DMS53 treated with DMSO at 0.1 percent for 48 hours (cell line): ENCODE results near the gene KCNIP3.

Source experiments
- DNase-seq: peaks from one replicate; lab custom pipeline; 2025; ENCODE audit not compliant: unreplicated experiment; lab: John Stamatoyannopoulos, UW

Gene KCNIP3

DNA sequence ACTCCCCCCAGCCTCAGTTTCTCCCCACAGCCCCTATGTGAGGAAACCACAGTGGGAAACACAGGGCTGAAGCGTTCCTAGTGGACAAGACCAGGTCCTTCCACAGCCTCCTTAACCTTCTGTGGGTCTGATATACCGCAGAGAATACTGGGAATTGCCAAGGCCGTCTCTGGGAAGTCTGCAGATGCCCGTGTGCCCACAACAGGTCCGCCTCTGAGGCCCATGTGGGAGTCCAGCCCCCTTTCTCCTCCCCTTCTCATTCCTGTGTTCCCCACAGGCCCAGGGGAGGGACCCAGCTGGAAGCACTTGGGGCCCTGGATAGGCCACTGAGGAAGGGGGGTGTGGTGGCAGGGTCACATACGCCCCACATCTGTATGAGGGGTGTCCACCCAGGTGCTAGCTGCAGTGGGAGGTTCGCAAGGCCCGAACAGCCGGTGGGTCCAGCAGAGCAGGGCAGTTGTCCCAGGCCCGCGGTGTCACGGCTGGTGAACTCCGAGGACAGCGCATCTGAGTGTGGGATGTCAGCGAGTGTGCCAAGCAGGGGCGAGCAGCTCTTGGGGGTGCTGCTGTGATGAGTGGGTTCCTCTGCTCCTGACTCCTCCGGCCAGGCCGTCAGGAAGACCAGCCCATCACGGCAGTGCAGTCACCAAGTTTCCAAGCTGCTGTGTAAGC lies 2.4 kb upstream of the KCNIP3 start:
- DNase-seq, result no peak

DNA sequence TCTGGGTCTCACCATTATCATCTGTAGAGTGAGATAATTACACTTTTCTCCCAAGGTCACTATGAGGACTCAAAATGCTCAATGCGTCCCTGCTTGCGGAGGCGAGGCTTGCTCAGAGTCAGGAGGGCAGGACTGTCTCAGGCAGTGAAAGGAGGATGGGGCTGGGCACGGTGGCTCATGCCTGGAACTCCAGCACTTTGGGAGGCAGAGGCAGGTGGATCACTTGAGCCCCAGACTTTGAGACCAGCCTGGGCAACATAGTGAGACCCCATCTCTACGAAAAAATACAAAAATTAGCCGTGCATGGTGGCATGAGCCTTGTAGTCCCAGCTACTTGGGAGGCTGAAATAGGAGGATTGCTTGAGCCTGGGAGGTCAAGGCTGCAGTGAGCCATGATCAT lies 1.8 kb upstream of the KCNIP3 start:
- DNase-seq, result no peak

DNA sequence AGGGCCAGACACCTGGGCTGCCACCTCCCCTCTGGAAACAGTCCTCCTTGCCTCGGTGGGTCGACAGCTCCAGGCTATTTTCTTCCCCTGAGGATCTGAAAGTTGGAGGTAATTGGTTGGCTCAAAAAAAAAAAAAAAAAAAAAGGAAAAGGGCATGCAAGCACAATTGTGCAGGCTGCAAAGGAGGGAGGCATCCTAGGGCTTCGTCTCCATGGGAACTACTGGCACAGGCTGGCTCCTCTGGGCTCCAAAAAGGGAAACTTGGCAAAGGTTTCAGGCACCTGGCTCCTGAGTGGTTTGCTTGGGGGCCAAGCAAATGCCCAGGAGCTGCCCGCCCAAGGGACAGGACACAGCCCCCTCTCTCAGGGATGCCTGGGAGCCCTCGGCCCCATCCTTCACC lies 1.1 kb upstream of the KCNIP3 start:
- no peak for DNase-seq

DNA sequence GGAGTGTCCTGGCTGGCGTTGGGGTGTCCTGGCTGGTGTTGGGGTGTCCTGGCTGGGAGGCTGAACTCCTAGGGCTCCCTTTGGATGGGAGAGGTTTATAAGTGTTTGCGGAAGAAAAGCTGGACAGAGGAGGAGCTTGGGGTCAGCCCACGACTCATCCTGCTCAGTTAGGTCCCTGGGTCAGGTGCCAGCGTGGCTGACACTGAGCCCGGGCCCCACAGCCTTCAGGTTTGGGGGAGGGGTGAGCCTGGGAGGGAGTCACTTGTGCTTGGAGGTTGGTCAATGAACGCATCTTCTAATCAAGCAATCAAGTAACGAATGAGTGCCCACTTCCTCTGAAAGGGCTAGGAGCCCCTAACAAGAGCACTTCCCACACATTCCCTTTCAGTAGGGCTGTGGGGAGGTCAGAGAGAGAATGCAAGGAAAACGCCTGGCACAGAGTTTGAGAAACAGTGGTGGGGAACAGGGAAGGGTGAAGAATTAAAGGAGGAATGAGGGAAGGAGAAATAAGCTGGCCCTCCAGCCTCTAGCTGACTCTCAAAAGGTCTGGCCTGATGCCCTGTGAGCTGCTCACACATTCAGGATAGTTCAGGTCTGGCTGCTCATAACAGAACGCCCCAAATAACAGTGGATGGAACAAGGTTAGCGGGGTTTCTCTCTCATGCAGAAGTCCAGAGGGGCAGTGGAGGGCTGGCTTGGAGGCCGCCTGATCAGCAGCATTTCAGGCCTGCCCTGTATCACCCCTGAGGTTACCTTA lies 670 bp downstream of the KCNIP3 start:
- DNase-seq, result peak; percentile 48

DNA sequence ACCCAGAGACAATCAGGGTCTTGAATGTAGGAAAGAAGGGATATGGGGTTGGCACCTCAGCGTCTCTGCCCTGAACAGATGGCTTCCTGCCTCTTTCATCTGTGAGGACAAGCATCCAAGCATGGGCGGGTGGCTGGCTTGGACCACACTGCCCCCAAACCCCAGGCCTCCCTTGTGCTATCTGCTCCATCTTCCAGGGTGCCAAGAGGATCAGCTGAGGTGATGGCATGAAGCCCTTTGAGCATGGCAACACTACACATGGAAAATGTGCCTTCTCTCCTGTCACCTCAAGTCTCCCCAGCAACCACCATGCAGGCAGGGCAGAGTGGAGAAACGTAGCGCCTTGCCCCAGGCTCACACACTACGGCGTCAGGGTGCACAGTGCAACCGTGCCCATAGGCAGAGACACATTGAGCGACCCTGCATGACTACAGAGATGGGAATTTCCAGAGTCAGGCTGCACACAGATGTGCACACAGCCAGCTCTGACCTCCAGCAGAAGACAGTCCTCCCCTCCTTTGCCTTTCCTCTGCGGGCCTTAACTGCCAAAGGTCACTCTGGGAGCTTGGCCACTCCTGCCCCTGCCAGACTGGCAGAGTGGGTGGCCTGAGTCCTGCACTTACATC lies 1.5 kb downstream of the KCNIP3 start:
- DNase-seq, result no peak

DNA sequence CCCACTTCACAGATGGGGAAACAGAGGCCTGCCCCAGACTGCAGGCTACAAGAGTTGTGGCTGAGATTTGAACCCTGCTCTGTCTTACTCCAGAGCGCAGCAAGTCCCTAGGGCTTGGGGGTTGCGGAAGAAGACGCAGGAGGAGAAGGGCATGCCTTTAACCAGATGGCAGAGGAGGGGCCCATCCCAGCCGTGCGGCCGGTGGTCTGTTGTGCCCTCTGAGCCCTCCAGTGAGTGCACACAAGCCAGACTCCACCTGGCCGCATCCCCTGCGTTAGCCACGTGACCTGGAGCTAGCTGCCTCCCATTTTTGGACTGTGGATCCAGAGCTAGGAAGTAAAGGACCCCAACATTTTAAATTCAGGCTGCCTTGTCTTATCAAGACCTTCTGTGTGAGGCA lies 2.8 kb downstream of the KCNIP3 start:
- DNase-seq, result no peak

DNA sequence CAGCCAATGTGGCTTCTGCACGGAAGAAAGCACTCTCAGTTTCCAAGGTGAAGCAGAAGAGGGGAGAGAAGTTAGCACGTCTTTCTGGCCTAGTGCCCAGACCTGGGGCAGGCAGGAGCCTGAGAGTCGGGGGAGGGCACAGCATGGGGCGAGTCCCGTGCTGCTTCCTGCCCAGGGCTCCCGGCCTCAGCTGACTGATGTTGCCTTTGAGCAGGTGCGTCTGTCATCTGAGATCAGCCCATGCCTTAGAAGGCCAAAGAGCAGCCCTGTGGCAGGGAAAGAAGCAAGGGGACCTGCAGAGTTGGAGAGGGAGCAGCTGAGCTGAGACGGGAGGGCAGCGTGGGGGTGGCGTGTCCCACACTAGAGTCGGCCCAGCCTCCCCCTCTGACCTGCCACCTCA lies 3.3 kb downstream of the KCNIP3 start:
- peak; percentile 75 for DNase-seq

DNA sequence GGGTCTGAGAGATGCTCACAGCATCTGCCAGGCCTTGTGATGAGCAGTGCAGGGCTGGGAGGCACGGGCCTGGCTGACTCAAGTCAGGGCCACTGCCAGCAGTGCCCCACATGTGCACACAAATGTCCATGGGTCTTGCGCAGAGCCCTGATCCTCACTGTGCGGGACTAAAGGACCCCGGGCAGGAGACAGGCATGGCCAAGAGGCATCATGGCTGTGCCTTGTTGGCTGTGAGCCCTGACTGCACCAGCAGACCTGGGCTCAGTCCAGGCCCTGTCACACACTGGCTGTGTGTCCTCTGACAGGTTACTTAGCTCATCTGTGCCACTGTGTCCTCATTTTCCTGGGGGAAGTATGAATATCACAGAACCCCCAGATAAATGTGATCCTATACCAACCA lies 4.0 kb downstream of the KCNIP3 start:
- no peak for DNase-seq

DNA sequence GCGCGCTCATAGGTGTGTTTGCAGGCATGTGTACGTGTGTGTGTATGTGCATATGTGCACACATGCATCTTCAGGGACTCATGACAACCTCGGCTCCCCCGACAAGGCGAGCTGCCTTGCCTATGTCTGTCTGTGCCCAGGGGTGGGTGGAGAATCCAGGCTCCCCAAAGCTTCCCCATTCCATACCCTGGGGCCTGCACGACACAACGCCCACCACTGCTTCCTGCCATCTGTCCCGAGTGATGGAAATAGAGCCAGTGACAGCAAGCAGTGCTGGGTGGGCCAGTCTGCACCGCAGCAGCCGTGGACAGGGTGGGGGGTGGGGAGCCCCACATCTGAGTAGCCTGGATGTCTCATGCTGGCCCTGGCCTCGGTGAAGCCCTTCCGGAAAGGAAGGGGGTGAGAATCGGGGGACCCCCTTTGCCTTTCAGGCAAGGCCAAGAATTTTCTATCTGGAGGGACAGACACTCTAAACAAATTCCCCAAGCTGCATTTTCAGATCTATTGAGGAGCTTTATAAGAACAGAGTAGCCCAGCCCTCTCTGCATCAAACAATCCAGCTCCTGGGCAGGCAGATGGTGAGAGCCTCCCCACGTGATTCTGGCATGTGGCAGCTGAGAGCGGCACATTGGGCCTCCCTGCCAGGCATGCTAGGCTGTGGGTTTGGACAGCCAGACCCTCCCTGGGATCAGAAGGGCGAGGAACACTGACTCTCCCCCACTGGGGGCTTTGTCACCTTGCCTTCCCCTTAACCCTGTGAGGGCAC lies 4.9 kb downstream of the KCNIP3 start:
- no peak for DNase-seq

DNA sequence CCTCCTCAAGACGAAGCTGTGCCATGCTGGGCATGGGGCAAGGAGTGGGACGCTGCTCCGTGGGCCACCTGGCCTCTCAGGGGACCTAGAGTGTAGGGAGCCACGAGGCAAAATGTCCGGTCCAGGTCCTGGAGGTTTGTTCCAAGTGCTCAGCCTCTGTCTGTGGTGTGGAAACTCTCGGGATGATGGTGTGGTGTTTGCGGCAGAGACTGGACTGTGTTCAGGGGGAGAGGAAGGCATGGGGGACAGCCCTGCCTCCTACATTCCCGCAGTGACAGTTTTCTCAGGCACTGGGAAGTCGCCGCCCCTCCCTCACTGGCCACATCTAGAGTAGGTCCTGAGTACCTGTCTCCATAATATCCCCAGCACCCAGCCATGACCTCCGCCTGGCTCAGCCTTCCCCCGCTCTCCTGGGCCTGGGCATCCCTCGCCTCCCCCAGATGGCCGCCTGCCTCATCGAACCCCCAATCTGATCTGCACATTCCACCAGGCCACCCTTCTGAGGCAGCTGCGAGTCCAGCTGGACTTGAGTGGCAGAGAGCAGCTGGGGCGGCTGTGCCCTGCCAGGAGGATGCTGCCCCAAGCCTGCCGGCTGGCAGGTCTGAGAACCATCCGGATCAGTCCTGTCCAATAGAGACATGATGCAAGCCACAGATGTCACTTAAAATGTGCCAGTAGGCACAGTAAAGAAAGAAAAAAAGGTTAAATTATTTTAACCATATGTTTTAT lies 6.2 kb downstream of the KCNIP3 start:
- DNase-seq, result peak; percentile 16

DNA sequence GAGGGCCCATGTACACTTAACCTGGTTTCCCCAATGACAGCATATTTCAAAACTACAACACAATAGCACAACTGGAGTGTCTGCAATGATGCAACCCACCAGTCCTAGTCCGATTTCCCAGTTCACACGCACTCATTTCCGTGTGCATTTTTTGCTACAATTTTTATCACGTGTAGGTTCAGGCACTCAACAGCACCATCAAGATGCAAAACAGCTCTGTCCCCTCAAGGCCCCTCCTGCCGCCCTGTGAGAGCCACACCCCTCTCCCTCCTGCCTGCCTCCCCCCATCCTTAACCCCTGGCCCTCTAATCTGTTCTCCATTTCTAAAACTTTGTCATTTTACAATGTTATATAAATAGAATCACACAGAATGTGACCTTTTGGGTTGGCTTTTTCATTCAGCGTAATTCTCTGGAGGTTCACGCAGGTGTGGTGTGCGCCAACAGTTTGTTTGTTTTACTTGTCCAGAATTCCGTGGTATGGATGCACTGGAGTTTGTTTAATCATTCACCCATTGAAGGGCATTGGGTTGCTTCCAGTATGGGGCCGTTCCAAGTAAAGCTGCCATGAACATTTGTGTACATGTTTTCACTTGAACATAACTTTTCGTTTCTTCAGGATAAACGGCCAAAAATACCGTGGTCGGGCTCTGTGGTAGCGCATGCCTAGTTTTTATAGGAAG lies 8.4 kb downstream of the KCNIP3 start:
- peak; percentile 83 for DNase-seq

DNA sequence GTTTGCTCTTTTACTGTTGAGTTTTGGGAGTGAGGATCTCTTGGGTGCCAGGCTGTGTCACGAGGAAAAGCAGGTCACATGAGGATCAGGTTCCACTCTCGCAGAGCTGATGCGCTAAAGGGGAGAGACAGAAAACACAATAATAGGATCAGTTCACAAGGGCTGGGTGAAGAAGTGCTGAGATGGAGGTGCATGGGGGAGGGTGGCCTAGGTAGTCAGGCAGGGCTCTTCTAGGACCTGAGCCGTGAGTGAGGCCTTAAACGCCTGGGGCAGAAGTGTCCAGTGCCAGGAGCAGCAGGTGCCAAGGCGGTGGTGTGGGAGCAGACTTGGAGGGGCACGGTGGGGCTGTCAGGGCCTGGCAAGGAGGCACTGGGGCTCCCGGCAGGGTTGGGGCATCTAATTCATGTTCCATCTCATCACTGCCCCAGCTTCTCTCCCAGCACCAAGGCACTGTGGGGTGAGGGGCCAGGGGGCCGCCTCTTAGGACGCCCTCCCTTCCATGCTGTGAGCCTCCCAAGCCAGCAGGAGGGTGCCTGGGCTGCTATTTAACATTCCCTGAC lies 9.3 kb downstream of the KCNIP3 start:
- DNase-seq, result no peak

DNA sequence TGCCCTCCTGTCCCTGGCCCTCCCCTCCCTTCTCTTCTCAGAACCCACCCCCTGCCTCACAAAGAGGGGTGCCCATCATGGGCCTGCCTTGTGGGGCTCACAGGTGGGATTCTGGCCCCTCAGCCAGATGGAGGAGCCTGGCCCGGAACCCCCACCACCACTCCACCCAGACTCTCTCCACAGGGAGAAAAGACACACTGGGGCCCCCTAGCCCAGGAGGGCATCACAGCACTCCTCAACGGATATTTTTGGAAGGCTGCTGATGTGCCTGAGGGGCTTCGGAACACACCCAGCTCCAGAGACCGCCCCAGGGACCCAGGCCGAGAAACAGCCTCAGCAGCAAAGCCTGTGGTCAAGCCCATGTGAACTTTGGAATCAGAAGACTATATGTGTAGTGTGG lies 9.9 kb downstream of the KCNIP3 start:
- DNase-seq, result no peak

DNA sequence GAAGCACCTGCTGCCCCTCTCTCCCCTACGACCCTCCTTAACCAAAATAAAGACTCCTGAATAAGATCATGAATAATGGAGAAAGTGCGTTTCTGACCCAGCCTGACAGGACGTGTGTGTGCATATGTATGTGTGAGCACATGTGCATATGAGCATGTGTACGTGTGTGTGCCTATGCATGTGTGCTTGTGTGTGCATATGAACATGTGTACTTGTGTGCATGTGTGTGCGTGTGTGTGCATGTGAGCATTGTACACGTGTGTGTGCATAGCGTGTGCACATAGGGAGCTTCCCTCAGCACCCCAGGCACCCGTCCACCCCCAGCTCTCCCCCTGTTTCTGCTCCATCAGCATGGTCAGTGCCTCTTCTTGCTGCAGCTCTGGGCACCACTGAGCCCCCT lies 10.7 kb downstream of the KCNIP3 start:
- no peak for DNase-seq

DNA sequence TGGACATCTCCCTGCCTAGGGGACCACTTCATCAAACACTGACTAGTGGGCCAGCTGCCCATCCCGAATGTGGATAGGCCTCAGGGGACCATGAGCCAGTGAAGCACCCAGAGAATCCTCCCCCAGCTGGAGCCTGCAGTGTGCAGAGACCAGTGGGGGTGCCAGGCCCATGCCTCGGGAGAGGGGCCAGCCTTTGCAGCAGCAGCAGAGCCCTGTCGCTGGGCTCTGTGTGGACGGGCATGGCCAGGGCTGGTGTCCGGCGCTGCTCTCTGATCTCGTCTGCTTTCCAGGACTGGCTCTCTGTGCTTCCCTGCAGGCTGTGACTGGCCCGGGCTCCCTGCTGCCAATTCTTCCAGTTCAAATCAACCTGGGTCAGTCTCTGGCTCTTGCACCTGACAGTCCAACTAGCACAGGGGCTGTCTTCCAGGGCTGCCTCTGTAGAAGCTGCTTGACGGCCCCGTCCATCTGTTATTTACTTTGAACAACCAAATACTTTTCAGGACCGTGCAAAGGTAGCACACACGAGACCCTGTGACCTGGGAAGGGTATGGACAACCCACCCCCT lies 11.4 kb downstream of the KCNIP3 start:
- DNase-seq, result no peak

DNA sequence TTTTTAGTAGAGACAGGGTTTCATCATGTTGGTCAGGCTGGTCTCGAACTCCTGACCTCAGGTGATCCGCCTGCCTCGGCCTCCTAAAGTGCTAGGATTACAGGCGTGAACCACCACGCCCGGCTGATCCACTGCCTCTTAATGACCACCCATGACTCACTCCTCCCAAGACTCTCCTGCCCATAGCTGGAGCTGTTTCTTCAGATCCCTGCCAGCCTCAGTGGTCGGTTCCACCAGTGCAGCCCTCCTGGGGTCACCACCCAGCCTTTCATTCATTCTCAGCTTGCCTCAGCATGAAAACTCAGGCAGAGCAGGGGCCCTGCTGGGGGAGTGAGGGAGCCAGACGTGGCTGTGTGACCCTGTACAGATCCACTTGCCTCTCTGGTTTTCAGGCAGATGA lies 12.5 kb downstream of the KCNIP3 start:
- no peak for DNase-seq

DNA sequence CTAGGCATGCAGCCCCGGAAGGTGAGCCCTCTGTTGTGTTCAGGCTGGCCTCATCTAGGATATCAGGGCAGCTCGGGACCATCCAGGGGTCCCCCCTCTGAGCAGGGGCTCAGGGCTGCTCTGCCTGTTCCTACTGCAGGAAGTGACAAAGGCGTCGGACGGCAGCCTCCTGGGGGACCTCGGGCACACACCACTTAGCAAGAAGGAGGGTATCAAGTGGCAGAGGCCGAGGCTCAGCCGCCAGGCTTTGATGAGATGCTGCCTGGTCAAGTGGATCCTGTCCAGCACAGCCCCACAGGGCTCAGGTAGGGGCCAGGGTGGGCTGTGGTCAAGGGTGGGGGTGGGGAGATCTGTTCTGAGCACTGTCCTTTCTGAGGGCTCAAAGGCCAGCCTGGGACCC lies 13.1 kb downstream of the KCNIP3 start:
- no peak for DNase-seq

DNA sequence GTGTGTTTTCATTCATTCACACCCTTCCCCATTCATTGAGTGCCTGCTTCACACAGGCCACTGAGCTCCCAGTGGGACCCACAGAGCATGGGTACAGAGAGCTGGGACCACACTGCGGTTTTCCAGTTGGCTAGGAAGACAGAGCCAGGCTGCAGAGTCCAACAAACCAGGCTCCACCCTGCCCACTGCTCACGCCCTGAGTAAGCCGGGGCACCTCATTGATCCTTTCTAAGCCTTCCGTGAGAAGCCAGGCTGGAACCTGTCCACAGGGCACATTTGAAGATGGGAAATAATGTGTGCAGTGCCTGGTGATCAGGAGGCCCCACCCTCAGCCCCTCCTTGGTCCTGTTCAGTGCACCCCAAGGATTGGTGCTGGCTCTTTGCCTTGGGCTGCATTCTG lies 13.5 kb downstream of the KCNIP3 start:
- DNase-seq, result no peak

DNA sequence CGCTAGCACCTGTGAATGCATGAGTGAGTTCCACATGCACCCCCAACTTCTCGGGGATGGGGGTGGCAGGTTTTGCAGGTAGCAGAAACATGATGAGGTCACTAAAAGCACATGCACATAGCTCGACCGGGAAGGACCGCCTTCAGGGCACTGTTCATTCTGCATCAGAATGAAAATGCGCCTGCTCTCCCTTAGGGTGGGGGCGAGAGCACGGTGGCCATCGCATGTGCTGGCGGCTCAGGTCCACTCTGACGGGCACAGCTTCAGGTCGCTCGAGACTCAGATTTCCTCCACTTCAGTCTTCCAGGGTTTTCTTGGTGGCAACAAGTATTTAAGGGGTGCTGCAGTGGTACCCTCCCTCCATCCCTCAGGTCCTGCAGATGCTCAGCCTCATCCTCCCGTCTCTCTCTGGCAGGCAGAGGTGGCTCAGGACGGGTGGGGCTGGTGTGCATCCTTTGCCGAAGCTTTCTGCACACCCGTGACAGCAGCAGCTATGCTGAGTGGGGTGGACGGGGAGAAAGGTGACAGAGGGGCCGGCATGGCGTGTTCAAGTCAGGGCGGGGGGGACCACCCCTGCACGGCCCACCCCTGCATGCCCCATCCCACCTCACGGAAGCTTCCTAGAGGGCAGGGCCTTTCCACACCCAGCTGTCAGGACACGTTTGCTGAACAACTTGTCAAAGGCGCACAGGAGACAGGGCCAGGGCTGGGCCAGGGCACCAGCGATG lies 14.8 kb downstream of the KCNIP3 start:
- no peak for DNase-seq
